HG02870 (cell line): Measurements from ENCODE around the gene VPS52.
"Not testable (repeated sequence)": the region's sequence is repeated elsewhere in the genome, so short reads cannot be mapped to it uniquely, and the experiment has no call there.

Experiments used
- ATAC-seq: cut with Tn5 transposase; IDR thresholded peaks from one replicate; pipeline ENCODE4 v1.9.1; 2021; ENCODE audit warnings: mild to moderate bottlenecking, moderate library complexity; ENCODE audit not compliant: unreplicated experiment

Gene VPS52

DNA sequence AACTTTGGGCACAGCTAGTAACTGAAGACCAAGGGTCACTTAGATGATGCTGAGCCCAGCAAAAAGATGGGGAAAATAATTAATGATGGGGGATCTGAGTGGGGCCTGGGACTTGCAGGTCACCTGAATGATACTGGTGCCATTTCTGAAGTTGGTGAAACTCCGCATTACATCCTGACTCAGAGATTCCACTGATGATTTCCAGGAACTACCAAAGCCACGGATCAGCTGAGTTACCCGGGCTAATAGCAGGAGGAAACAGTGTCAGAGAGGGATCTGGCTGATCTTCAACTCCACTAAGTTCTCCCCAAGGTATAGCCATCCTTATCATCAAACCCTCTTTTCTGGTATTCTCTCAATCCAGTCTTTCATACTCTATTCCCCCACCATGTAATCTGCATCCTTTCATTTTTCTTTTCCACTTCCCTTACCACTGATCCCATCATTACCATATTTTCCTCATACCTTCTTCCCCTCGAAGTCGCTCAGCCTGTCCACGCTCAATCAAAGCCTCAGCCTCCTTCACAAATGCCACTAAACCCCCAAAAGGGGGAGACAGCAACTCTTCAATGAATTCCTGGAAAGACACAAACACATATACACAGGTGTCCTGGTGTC is 20.2 kb downstream of the VPS52 start:
- no peak for ATAC-seq

DNA sequence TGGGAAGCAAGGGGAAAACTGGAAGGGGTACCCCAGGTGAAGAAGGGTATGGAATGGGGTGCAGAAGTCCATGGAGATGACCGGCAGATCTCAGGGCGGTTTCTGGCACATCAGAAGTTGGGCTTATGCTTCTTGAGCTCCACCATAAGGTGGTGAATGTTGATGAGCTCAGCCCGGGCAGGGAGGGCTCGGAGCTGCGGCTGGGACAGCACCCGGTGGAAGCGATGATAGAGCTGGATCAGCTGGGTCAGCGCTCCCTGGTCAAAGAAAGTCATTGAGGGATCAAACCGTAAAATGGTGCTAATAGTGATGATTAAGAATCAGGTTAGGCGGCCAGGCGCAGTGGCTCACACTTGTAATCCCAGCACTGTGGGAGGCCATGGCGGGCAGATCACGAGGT is 20.9 kb downstream of the VPS52 start:
- no peak for ATAC-seq

DNA sequence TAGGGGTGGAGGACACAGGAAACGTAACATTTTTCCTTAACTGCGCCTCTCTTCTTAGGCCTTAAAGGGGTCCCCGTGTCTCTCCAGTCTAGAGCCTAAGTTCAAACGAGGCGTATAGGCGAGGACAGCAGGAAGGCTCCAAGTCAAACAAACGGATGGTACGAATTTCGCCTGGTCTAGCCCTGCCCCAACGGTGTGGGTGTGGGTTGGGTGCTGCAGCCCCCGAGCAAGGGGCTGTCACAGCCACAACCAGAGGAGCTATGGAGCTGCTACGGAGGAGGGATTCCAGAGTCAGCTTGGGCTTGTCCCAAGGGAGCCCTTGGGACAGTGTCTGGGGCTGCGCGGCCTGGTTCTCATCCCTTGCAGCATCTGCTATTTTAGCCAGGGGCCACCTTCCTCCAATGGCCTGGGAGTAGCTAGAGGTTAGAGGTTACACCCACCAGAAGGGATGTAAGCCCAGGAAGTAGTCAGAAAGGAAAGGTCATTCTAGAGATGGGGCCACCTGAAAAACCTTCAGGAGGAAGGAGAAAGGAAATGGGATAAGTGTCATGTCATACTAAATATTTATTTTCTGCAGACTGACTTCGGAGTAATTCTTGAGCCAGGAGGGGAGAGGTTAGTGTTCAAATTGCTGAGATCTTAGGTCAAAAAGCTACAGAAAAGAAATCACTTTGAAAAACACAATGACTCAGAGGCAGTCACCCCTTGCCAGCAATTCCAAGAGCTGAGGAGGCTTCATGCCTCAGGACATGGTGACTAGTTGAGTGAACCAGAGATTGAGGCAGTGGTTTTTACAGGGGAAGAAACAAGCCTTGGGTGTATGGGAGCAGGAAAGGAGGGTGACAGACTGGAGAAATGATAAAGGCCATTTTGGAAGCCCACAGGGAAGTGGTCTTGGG is 21.7 kb downstream of the VPS52 start:
- no peak for ATAC-seq

DNA sequence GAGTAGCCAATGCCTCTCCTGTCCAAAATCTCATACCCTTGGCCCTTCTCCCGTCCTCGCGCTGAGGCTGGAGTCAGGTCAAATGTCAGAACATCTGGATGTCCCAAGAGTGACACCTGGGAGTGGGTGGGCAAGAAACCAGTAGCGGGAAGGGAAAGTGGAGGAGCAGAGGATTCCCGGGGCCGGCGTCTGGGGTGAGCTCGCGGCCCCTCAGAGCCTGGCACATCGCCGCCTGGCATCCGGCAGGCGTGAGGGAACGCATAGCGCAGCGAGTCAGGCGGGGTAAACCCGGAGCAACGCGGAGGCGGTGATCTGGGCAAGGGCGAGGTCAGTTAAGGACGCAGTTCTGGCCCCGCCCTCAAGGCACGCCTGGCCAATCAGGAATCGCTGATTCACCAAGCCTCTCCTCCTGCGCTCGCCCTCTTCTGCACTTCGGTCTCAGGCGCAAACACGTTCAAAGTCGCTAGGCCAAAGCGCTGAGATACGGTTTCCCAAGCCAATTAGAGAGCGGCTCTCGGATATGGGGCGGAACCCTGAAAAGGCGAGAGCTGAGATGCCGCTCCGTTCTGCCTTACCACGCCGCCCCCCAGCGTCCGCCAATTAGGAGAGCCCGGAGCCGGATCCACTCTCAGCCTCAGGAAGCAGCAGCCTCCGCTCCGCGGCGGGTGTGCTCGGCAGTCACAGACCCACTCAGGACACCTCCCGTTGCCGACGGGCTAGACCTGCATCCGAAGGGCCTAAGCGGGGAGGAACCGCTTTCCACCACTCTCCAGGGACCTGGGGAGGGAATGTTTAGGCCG is 22.5 kb downstream of the VPS52 start:
- ATAC-seq: peak; percentile 91

DNA sequence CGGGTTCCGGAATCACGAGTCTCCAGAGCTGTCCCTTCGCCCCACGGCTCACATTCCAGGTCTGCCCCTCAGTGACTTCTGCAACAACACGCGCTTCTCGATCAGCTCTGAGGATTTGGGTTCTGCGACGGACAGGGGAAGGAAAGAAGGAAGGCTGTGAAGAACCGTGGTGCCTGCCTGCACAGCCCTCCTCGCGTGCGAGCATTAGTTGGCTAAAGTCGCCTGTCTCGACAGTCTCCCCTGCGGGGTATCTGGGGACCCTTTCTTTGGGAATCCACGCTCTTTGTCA is 23.1 kb downstream of the VPS52 start:
- no peak for ATAC-seq

DNA sequence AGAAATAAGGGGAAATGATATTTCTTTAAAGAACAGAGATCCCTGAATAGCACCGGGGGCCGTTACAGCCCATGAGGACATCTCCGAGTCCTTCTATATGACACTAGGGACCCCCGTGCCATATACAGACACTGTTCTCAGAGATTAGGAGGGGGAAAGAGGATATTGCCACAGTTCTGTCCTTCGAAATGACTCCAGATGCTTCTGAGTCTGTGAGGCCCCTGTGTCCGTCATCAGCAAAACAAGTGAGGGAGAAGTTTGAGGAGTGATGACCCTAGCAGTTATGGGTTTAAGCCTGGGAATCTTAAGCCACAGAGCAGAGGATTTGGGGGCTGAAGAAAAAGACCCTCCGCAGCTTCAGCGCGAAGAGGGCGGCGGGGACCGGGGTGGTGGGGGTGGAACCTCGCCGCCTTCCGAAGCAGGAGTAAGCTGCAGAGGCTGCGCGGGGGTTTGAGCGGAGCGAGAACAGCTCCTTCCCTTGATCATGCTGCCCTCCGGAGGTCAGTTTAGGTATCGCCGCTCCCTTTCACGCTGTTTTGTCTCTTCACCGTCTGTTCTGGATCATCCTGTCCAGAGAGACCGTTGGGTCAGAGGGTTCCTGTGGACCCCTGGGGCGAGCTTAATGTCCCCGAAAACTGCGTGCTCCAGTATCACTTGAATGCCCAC is 23.6 kb downstream of the VPS52 start:
- no peak for ATAC-seq

DNA sequence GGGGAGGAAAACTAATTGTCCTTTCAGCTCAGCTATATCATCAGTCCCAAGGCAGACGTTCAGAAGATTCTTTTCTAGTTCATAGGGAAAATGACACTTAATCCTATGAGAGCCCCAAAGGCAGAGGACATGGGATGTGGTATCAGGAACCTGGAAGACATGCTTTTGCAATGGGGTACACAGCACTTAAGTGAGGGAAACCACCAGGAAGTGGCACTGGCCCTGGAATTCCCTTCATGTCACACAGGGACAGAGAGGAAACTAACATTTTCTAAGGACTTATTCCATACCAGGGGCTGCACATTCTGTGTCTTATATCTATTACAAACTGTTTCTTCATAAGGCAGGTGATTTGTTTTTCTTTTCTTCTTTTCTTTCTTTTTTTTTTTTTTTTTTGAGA is 28.2 kb downstream of the VPS52 start:
- no peak for ATAC-seq

DNA sequence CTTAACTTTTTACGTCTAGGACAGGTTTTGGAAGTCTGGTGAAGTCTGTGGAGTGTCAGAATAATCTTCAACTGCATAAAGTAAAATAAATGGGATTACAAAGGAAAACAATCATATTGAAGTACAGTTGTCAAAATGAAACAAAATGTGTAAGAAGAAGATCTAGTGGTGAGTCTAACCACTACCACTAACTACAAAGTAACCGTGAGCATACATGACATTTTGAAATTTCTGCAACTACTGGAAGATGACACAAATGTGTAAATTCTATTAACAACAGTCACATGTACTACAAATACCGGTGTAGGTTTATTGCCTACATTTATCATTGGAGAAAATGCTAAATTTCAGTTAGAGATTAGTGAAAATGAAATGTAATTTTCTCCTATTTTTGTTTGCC is 29.7 kb downstream of the VPS52 start:
- no peak for ATAC-seq

DNA sequence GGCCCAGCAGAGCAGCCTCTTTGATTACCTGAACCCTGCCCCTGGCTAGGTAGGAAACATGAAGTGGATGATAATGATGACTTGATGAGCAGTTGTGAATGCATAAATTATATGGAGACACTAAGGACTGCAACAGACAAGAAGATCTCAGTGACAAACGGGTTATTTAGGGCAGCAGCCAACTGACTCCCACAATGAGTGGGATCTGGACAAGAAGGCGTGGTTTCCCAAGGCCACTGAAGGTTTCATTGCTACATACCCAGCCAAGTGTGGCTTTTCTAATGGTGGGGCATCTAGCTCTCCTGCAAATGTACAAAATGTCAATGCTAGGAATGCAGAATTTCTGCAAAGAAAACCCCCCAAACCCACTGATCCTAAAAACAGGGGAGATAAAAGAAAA is 33.9 kb downstream of the VPS52 start:
- ATAC-seq: no peak

DNA sequence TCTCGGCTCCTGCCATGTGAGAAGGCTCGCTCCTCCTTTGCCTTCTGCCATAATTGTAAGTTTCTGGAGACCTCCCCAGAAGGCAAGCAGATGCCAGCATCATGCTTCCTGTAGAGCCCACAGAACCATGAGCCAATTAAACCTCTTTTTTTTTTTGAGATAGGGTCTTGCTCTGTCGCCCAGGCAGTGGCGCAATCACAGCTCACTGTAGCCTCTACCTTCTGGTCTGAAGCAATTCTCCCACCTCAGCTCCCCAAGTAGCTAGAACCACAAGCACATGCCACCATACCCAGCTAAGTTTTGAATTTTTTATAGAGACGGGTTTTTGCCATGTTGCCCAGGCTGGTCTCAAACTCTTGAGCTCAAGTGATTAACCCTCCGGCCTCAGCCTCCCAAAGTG is 34.8 kb downstream of the VPS52 start:
- no peak for ATAC-seq

DNA sequence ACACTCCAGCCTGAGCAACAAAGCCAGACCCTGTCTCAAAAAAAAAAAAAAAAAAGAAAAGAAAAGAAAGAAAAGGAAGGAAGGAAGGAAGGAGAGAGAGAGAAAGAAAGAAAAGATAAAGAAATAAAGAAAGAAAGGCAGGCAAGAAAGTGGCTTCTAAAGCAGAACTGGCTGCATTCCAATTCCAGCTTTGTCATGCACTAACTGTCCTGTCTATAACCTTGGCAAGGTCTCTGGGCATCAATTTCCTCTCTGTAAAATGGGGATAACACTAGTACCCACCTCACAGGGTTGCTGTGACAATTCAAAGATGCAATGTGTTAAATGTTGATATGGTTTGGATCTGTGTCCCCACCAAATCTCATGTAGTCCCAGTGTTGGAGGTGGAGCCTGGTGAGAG is 35.3 kb downstream of the VPS52 start:
- ATAC-seq: no peak

DNA sequence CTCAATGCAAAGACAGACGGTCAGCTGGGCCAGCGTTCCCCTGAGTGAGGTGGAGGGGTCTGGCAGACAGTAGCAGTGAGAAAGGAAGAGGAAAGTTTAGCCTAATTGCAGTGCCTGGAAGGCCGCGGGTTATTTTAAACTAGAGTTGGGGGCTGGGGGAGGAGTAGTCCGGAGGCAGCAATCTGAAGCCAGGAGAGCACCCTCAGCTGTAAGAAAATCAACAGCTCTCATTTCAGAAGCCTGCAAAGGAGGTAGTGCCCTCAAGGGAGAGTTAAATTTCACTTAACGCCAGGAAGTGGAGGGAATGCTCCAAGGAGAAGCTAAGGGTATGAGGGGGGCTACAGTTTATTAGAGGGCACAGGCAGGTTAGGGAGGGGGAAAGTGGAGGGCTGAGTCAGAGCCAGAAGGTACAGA is 36.4 kb downstream of the VPS52 start:
- no peak for ATAC-seq

DNA sequence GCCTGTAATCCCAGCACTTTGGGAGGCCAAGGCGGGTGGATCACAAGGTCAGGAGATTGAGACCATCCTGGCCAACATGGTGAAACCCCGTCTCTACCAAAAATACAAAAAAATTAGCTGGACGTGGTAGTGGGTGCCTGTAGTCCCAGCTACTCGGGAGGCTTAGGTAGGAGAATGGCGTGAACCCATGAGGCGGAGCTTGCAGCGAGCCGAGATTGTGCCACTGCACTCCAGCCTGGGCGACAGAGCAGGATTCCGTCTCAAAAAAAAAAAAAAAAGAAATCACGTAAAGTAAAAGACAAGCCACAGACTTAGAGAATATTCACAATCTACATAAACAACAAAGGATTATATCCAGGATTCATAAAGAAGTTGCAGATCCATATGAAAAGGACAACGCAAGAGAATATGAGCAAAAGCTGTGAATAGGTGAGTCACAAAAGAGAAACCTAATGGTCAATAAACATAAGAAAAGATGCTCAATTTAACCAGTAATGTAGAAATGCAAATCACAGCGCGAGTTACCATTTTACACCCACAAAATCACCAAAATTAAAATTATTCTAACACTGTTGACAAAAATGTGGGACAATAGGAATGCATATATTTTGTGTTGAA is 45.1 kb downstream of the VPS52 start:
- not testable (repeated sequence) for ATAC-seq

DNA sequence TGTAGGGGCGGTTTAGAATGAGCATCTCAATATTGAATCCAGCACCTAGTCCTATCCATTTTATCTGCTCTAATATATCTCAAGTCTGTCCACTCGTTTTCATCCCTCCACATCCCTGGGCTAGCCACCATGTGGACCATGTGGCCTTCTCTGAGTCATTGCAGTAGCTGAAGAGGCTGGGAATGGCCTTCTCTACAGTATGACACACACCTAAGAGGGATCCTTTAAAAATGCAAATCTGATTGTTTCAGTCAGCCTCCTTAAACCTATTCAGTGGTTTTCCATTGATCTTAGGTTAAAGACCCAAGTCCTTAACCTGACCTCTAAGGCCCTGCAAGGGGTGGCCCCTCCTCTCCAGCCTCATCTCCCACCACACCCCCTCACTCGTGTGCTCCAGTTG is 54.0 kb downstream of the VPS52 start:
- ATAC-seq: no peak

DNA sequence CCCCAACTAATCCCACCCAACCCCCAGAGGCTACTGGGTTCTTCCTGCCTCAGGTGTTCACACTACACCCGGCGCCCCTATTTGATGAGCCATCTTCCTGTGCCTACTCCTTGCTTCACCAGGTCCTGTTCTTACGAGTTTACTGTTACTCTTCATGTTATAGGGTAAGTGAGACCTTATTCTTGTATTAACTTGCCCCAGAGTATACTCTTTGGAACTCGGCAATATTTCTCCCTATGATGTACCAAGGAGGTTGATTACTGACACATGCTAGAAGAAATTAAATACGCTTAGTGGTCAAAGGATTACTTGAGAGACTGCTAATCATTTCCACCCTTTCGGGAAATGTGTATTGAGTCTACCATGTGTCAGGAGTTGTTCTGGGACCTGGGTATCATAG is 54.4 kb downstream of the VPS52 start:
- no peak for ATAC-seq

DNA sequence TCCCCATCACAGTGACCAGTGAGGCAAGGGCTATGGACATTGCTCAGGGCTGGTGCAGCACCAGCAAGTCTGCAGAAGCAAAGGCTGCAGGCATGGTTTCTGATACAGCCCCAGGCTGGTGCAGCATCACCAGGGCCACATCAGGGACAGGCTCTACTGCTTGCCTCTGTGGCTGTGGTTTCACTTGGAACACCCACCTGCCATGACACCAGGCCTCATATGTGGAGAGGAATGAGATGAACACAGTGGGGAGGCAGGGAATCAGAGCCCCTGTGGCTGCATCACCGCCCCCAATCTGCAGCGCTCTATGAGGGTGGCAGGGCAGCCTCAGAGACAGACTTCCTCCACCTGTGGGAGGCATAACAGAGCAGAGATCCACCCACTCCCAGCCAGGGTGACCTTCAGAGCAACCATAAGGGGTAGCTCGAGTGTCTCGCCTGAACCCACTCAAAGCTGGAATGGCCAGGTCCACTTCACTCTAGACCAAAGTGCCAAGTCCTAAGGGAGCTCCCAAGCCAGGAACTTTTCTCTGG is 55.5 kb downstream of the VPS52 start:
- no peak for ATAC-seq

DNA sequence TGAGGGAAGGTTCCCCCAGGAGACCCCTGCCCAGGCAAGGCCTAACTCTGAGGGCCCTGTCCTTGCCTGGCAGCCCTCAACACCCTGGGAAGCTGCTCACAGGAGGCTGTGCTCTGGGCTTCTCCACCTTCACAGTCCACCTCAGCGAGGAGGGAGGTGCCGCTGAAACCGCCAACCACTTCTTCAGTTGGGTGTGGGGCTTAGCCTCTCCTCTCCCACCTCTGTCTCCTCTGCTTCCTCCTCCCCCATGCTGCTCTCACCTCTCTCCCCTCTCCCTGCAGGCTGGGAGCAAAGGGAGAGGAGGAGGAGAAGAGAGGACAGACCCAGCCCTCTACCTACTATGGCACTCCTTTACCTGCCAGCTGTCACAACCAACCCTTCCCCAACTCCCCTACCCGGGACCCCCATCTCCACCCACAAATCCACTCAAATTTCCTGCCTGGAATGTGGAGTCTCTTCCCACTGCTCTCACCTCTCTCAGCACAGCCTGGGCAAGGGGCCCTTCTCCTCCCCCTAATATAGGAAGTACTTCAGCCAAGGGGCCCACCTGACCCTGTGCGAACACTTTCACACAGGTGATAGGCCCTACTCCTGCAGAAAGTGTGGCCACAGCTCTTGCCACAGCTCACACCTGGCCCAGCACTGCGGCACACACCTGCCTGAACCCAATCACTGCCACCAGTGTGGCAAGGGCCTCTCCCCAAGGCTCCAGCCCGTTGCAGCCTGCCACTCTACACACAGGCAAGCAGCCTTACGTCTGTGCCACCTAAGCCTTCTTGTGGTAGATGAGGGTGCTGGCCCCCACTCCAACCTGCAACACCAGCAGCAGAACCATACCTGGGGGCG is 56.2 kb downstream of the VPS52 start:
- ATAC-seq: no peak

DNA sequence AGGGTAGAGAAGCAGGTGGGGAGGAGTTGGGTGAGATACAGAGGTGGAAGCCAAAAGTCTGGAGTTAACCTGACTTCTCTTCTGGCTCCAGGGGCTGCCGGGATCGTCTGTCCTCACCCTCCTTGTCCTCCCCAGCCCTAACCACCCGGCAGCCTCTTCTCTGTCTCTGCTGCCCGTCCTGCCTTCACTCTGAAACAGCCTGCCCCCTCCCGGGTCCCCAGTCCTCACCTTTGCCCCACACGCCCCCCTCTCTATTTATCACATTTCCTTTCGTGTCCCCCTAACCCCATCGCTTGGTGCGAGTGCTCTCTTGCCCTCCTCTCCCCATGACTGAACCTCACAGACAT is 57.7 kb downstream of the VPS52 start:
- ATAC-seq: no peak

DNA sequence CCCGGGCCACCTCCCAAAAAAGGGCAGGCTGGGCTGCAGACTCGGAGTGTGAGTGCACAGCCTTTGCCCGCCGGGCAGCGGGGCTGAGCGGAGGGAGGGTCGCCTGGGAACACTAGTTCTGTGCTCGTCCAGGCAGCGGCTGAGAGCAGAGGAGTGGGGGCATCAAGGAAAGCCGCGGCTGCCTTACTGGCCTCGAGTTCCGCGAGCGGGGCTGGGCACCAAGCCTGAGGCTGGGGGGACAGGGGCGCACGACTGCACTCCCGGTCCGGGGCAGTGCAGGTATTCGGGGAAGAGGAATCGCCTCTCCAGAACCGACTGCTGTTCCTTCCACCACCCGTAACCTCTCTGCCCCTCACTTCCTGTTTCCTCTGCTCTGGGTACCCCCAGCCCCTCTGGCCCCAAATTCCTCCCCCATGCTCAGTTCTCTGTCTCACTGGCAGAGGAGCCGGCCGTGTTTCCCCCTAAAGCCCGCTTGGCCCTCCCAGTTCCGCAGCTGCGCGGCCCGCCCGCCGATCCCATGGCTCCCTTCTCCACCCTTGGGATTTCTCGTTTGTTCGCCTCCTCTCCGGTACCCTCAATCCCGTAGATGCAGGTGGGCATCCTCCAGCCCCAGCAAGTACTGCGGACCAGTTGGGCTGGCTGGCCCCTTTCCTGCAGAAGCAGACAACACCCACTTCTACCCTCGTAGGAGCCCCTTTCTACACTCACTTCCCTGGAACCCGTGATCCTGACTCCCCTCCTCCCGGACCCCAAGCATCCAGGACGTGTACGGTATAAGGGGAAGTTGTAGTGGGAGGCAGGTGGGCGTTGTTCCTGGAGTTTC is 58.3 kb downstream of the VPS52 start:
- ATAC-seq: no peak
